Measurements from ENCODE around the gene FBRS.
A peak's percentile ranks its signal among the peaks of the same experiment; 100 is the strongest.

Gene FBRS

DNA sequence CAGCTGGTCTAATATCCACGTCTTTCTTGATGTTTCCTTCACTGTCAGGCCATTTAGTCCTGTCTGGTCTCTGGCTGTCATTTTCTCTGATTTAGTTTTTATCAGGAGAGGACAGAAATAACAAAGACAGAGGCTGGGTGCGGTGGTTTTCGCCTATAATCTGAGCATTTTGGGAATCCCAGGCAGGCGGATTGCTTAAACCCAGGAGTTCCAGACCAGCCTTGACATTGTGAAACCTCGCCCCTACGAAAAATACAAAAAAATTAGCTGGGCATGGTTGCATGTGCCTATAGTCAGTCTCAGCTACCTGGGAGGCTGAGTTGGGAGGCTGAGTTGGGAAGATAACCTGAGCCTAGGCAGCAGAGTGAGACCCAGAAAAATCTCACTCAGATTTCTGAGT is 47.8 kb downstream of the FBRS start:
- DNase-seq (ENCODE audit: low read depth) = no peak
- TF ChIP-seq, protein P1, sequence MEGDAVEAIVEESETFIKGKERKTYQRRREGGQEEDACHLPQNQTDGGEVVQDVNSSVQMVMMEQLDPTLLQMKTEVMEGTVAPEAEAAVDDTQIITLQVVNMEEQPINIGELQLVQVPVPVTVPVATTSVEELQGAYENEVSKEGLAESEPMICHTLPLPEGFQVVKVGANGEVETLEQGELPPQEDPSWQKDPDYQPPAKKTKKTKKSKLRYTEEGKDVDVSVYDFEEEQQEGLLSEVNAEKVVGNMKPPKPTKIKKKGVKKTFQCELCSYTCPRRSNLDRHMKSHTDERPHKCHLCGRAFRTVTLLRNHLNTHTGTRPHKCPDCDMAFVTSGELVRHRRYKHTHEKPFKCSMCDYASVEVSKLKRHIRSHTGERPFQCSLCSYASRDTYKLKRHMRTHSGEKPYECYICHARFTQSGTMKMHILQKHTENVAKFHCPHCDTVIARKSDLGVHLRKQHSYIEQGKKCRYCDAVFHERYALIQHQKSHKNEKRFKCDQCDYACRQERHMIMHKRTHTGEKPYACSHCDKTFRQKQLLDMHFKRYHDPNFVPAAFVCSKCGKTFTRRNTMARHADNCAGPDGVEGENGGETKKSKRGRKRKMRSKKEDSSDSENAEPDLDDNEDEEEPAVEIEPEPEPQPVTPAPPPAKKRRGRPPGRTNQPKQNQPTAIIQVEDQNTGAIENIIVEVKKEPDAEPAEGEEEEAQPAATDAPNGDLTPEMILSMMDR (IDR thresholded peaks at IDR 0.05; ENCODE audit: insufficient read depth, low read depth, low read length, missing control alignments) = no peak
- H3K4me3 ChIP-seq (ENCODE audit: low read depth, low read length) = no peak overlapping the region

- no peak overlapping the region for H3K4me3 ChIP-seq (ENCODE audit: low read depth, low read length)
- TF ChIP-seq, protein P1 (IDR thresholded peaks at IDR 0.05; ENCODE audit: insufficient read depth, low read depth, low read length, missing control alignments) = no peak
- no peak for DNase-seq (ENCODE audit: low read depth)
These were observed 52.7 kb downstream of the FBRS start for GRCh38 chr16:30710971-30711370.

DNA sequence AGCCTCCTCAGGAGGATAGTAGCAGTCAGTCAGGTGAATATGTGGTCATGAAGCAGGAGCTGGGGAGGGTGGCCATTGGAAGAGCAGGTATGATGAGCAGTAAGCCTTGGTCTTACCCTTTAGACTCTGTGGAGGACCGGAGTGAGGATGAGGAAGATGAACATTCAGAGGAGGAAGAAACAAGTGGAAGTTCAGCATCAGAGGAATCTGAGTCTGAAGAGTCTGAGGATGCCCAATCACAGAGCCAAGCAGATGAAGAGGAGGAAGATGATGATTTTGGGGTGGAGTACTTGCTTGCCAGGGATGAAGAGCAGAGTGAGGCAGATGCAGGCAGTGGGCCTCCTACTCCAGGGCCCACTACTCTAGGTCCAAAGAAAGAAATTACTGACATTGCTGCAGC is 53.5 kb downstream of the FBRS start:
- no peak overlapping the region for H3K4me3 ChIP-seq (ENCODE audit: low read depth, low read length)
- no peak for DNase-seq (ENCODE audit: low read depth)
- TF ChIP-seq, protein P1 (IDR thresholded peaks at IDR 0.05; ENCODE audit: insufficient read depth, low read depth, low read length, missing control alignments) = no peak

- TF ChIP-seq, protein P1 (IDR thresholded peaks at IDR 0.05; ENCODE audit: insufficient read depth, low read depth, low read length, missing control alignments) = no peak
- no peak overlapping the region for H3K4me3 ChIP-seq (ENCODE audit: low read depth, low read length)
- DNase-seq (ENCODE audit: low read depth) = peak; percentile 22
These were observed 57.7 kb downstream of the FBRS start for GRCh38 chr16:30715750-30716445.

- no peak overlapping the region for H3K4me3 ChIP-seq (ENCODE audit: low read depth, low read length)
- TF ChIP-seq, protein P1 (IDR thresholded peaks at IDR 0.05; ENCODE audit: insufficient read depth, low read depth, low read length, missing control alignments) = no peak
These were observed 61.9 kb downstream of the FBRS start for GRCh38 chr16:30720086-30720485.

More at GRCh38 chr16:30720086-30720485, 61.9 kb downstream of the FBRS start:
- DNase-seq (ENCODE audit: low read depth) = no peak
